Limb (tissue), 2 donors: ENCODE data around the gene SOX5.

Experiments used
- DNase-seq, 2 donors: peaks; one replicate each; pipeline ENCODE4 v3.0.0-alpha.2; 2016; ENCODE audit errors: extremely low spot score in 2 of 2

SOX5 gene

GRCh38 chr12:23694307-23694706 is 255.2 kb downstream of the SOX5 start:
- no peak for DNase-seq

DNA sequence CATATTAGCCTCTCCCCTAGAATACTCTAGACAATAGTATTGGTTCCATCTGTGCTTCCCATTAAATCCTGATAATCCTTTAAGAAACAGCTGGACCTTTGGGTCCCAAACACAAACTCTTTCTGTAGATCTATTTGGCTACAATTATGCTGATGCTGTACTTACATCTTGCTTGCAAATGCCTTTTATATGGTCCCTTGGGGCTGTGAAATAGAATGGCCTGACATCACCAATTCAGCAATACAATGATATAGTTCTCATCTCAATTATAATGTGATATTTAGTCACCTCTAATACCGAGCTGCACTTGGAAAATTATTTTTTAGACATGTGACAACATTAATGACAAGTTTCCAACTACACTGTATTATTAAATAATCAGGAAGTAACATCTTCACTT is 261.5 kb downstream of the SOX5 start:
- DNase-seq: no peak

DNA sequence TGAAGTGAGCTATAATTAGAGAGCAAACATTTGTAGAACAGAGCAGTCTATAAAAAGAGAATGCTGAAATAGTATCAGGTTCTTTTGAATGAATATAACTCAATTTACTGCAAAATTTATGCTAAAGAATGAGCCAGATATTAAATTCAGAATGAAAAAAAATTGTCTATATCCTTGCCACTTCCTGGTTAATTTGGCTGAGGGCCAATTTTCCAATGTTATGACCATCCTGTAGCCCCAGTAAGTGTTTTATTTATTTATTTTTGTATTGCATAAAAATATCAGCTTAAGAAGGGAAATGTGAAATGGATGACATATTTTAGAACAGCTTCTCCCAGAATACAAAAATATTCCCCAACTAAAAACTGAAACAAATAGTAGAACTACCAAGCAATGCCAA is 263.4 kb downstream of the SOX5 start:
- DNase-seq: no peak

- no peak for DNase-seq
Observed at GRCh38 chr12:23684121-23684520, 265.3 kb downstream of the SOX5 start.

GRCh38 chr12:23681237-23681636 is 268.2 kb downstream of the SOX5 start:
- DNase-seq: no peak

GRCh38 chr12:23674064-23674463 is 275.4 kb downstream of the SOX5 start:
- no peak for DNase-seq

GRCh38 chr12:23671881-23672280 is 277.6 kb downstream of the SOX5 start:
- no peak for DNase-seq

DNA sequence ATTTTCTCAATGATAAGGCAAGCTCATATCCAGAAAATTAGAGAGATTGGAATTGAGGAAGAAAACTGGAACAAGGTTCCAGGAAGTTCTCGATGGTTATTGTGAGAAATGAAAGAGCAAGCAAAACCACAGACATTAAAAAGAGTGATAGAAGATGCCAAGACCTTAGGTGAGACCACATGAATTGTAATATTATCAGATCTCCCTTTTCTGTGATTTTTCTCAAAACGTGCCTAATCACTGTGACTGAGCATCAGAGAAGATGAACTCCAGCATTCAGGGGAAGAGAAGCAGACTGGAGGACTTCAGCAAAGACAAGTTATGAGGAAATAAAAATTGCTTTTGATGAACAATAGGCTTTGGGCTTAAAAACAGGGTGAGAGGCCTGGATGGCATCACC is 278.8 kb downstream of the SOX5 start:
- DNase-seq: no peak

- DNase-seq: no peak
Observed at GRCh38 chr12:23669691-23670090, 279.8 kb downstream of the SOX5 start.

GRCh38 chr12:23666866-23667265 is 282.6 kb downstream of the SOX5 start:
- no peak for DNase-seq

- DNase-seq: no peak
Observed at GRCh38 chr12:23662966-23663365, 286.5 kb downstream of the SOX5 start.

GRCh38 chr12:23659131-23659530 is 290.3 kb downstream of the SOX5 start:
- no peak for DNase-seq

GRCh38 chr12:23657598-23657997 is 291.9 kb downstream of the SOX5 start:
- DNase-seq: no peak

- no peak for DNase-seq
Observed at GRCh38 chr12:23655884-23656283, 293.6 kb downstream of the SOX5 start.

DNA sequence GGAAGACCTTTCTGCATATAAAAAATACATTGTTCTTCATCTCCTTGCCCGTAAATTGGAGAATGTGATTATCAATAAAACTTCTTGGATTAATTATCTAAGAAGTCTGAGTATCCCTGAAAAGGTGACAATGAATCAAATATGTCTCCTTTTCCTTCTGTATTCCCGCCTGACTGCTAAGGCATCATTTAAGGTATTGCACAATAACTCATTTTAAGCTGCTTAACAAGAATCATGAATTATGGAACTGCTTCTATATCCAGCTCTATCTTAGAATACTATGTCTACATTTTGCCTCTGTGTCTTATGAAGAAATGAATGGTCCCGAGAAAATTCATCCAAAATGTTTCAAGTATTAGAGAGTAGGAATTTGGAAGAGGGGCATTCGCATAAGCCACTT is 294.4 kb downstream of the SOX5 start:
- no peak for DNase-seq

DNA sequence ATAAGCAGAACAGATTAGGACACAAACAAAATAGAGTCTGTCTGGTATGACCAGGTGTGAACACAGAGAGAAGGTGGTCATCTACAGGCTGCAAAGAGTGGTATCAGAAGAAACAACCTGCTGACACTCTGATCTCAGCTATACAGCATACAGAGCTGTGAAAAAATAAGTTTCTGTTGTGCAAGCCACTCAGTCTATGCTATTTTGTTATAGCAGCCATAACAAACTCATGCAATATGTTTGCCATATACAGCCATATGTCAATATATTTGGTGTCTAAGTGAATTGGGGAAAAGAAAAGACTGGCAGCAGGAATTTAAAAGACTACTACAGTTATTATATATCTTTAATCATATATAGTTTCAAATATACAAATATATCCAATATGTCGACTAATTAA is 300.9 kb downstream of the SOX5 start:
- no peak for DNase-seq

- DNase-seq: no peak
Observed at GRCh38 chr12:23640754-23641153, 308.7 kb downstream of the SOX5 start.

DNA sequence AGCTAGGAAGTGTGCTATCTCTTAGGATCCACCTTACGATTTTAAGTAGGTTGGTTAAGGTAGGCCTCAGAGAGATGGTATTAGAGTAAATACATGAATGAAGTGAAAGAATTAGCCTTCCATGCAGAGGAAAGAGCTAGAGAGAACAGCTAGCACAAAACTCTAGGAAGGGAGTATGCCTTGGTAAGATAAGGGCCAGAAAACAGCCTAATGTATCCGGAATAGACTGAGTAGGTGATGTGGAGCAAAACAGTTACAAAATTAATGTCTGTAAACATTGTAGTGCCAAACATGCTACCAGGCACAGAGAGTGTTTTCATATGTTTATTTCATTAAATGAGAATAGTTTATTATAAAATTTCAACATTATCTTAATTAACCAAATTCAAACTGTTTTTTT is 315.1 kb downstream of the SOX5 start:
- no peak for DNase-seq

GRCh38 chr12:23631786-23632377 is 317.6 kb downstream of the SOX5 start:
- no peak for DNase-seq

- DNase-seq: no peak
Observed at GRCh38 chr12:23630524-23630923, 318.9 kb downstream of the SOX5 start.

GRCh38 chr12:23628806-23629205 is 320.7 kb downstream of the SOX5 start:
- no peak for DNase-seq

DNA sequence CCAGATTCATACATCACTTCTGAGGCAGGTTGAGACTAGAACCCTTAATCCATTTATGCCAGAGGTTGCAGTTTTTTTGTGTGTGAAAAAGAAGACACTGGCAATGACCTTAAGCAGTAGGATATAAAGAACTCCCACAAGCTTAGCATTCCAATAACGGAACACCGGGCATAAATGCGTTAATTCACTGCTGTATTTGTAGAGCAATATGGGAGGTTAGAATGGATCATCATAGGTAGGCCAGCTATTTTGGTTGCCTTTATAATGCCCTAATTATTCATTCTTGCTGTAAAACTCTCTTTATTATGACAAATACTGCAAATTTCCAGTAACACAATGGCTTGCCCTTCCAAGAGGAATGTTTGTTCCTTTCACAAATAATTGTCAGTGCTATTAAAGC is 322.7 kb downstream of the SOX5 start:
- no peak for DNase-seq

GRCh38 chr12:23621900-23622299 is 327.6 kb downstream of the SOX5 start:
- no peak for DNase-seq

DNA sequence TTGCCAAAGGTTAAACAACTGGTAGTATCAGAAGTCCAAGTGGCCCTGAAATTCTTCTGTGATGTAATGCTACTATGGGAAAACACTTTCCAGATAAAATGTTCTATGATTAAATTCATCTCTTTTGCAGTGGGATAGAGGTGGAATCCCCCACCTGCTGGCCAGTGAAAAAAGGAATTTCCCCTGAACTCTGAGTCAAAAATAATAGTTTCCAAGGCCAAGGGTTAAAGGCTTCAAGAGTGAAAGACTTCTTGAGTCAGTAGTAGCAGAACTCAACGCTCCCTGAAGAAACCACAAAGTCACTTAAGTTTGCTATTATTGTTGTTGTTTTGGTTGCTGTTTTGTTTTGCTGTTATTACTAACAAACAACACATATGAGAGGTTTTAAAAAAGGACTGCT is 330.8 kb downstream of the SOX5 start:
- DNase-seq: no peak
